Body of pancreas (tissue), 4 donors: Measurements from ENCODE around the gene INSYN2B. TPM values are rescaled to one million over a fixed set of nuclear protein-coding genes. Genes with fewer than 3 reads are reported as not detected.

Experiments
- ATAC-seq: fragments of 150-250 bp; one replicate; pipeline ENCODE4 v1.9.1; 2016
- DNase-seq, 4 donors: peaks; one replicate each; pipeline ENCODE4 v3.0.0-alpha.2; 2019
- H3K27ac ChIP-seq, 4 donors: fragments of 200-600 bp; sonication (generic); 1 replicate in 3 of 4; 2 replicates in 1 of 4; pipeline versions ENCODE4 v1.5.1 to v1.6.1; 2016 to 2019; ENCODE audit warnings: mild to moderate bottlenecking in 1 of 4, mixed read lengths in 1 of 4, moderate library complexity in 1 of 4
- H3K27me3 ChIP-seq, 2 donors: fragments of 200-600 bp; sonication (generic); one replicate each; pipeline ENCODE4 v1.6.0; 2016; ENCODE audit warnings: mild to moderate bottlenecking in 1 of 2
- H3K36me3 ChIP-seq, 2 donors: fragments of 200-600 bp; sonication (generic); replicated peaks in 1 of 2; 2 replicates each; pipeline ENCODE4 v1.5.1; 2016; ENCODE audit warnings: low read depth in 2 of 2; ENCODE audit not compliant: insufficient read depth in 1 of 2
- H3K4me1 ChIP-seq: fragments of 200-600 bp; sonication (generic); one replicate; pipeline ENCODE4 v1.6.0; 2016
- H3K4me3 ChIP-seq, 2 donors: fragments of 200-600 bp; sonication (generic); 1 replicate in 1 of 2; 2 replicates in 1 of 2; pipeline ENCODE4 v1.5.1; 2016 to 2019
- H3K9me3 ChIP-seq, 3 donors: fragments of 200-600 bp; sonication (generic); 1 replicate in 2 of 3; 2 replicates in 1 of 3; pipeline ENCODE4 v1.5.1; 2016
- POLR2A ChIP-seq, 3 donors: fragments of 450-650 bp; IDR thresholded peaks; one replicate each; pipeline ENCODE4 v1.6.1; 2016; ENCODE audit warnings: antibody characterized with exemption in 3 of 3, mild to moderate bottlenecking in 2 of 3
- WGBS, 2 donors: methylation state at CpG; one replicate each; pipeline ENCODE4 v1.1.5; 2017; 5-methylcytosine and 5-hydroxymethylcytosine counted together
- intact Hi-C: fragments of 100-400 bp; cut with DNase I; formaldehyde crosslinking; loops from one replicate; pipeline ENCODE4 v1.15.1; 2023
- total RNA-seq, 2 donors: library from RNA; depleted of rRNA; stranded (reverse); fragments of >200 nt; gene quantifications; one replicate each; pipeline ENCODE4 v1.1.0, GENCODE V29; 2016
- TF ChIP-seq, protein P1 (sequence below), 7 experiments: fragments of 450-650 bp in 4 of 7; fragments of 200-600 bp in 3 of 7; sonication (generic) in 3 of 7; IDR thresholded peaks; one replicate each; pipeline ENCODE4 v1.5.1; 2016 to 2019; ENCODE audit warnings: antibody characterized with exemption in 7 of 7

INSYN2B gene
- total RNA-seq, 2 donors from 2014 or later = not detected

DNA sequence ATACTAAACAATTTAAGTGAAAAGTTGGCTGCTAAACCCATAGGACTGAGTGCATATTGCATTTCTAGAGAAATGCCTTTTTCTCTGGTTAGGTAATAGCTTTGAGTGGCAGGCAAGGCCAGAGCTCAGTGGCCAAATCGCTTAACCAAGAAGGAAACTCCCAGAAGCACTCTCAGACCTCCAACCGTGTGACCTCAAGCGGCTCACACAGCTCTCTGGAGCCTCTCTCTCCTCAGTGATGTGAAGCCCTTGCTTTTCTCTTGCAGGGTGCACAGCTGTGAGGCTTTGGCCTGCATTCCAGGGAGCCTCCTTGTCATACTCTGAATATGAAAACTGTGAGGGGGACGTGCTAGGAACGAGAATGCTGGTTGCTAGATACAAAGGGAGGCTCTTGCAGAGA, 106.7 kb downstream of the INSYN2B start:
- Histone ChIP-seq H3K36me3 (no peaks in the 10 kb centered on the region), H3K9me3 (no peaks in the 10 kb centered on the region), H3K4me3 (no peak overlapping the region), H3K27ac (no peak overlapping the region), H3K4me1 (no peaks in the 10 kb centered on the region), H3K27me3 (no peaks in the 10 kb centered on the region)
- TF ChIP-seq, protein P1, sequence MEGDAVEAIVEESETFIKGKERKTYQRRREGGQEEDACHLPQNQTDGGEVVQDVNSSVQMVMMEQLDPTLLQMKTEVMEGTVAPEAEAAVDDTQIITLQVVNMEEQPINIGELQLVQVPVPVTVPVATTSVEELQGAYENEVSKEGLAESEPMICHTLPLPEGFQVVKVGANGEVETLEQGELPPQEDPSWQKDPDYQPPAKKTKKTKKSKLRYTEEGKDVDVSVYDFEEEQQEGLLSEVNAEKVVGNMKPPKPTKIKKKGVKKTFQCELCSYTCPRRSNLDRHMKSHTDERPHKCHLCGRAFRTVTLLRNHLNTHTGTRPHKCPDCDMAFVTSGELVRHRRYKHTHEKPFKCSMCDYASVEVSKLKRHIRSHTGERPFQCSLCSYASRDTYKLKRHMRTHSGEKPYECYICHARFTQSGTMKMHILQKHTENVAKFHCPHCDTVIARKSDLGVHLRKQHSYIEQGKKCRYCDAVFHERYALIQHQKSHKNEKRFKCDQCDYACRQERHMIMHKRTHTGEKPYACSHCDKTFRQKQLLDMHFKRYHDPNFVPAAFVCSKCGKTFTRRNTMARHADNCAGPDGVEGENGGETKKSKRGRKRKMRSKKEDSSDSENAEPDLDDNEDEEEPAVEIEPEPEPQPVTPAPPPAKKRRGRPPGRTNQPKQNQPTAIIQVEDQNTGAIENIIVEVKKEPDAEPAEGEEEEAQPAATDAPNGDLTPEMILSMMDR (IDR thresholded peaks at IDR 0.05) = no peak
- TF ChIP-seq POLR2A (IDR thresholded peaks at IDR 0.05) = no peak
- ATAC-seq = no peak
- DNase-seq = peak in 2 of 4 donors; percentile 19 to 40
- WGBS, 2 donors = 58 to 59% methylated on average over 5 of the region's 5 CpGs
- intact Hi-C loops = no loop called here

DNA sequence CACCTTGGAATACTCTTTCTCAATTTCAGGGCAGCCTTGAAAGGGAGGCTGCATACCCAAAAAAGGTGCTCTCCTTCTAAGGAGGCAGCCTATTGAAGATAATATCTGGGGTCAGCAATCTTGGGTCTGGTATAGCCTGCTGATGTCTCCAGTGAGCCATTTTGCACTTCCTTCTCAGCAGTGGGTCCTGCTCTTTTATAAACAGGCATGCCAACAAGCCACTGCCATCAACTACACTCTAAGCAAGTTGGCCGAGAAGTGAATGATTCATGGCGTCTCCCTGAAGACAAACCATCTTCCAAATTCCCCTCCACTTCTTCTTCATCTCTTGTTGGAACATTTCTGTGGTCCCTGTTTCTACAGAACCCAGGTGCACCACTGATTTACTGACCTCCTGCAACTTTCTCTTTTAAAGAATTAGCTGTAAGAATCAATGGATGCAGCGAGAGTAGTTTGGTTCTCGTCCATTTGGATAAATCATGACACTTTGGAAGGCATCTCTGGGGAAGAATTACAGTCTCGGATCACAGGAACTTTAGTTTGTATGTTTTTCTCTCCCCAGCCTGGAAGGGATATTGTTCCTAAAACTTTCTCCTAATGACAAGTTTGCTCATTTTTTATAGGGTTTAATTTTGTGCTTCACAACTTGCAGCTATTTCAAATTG, 108.3 kb downstream of the INSYN2B start:
- Histone ChIP-seq H3K36me3 (no peaks in the 10 kb centered on the region), H3K4me1 (no peaks in the 10 kb centered on the region), H3K27me3 (no peaks in the 10 kb centered on the region), H3K27ac (no peak overlapping the region), H3K9me3 (no peaks in the 10 kb centered on the region), H3K4me3 (no peak overlapping the region)
- intact Hi-C loops = no loop called here
- ATAC-seq = no peak
- WGBS, 2 donors = 79 to 83% methylated on average over 5 of the region's 5 CpGs
- TF ChIP-seq, protein P1 (IDR thresholded peaks at IDR 0.05) = no peak
- TF ChIP-seq POLR2A (IDR thresholded peaks at IDR 0.05) = no peak
- DNase-seq = no peak

DNA sequence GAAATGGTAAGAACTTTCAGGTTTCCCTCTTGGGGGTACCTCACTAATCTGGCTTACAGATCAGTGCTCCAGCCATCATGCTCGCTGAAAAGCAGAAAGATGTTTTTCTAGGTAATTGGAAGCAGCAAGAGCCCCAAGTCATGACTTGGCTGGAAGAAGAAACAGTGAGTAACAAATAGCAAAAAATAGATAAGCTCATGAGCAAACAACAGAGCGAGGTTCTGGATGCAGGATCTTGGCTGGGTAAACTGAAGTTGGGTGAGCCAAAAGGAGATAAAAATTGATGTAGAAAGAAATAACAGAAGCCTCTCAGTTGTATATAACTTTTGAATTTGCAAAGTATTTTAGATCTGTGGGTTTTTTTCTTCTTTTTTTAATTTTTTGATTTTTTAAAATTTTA, 110.1 kb downstream of the INSYN2B start:
- ATAC-seq (no peak), DNase-seq (no peak)
- WGBS, 2 donors = 44 to 46% methylated on average over 2 of the region's 2 CpGs
- H3K27ac ChIP-seq = no peak overlapping the region
- no peaks in the 10 kb centered on the region for H3K9me3 ChIP-seq
- TF ChIP-seq POLR2A (IDR thresholded peaks at IDR 0.05) = no peak
- TF ChIP-seq, protein P1 (IDR thresholded peaks at IDR 0.05) = no peak
- no peaks in the 10 kb centered on the region for H3K4me1 ChIP-seq
- H3K36me3 ChIP-seq = no peaks in the 10 kb centered on the region
- H3K27me3 ChIP-seq = no peaks in the 10 kb centered on the region
- intact Hi-C loops = no loop called here
- no peak overlapping the region for H3K4me3 ChIP-seq

DNA sequence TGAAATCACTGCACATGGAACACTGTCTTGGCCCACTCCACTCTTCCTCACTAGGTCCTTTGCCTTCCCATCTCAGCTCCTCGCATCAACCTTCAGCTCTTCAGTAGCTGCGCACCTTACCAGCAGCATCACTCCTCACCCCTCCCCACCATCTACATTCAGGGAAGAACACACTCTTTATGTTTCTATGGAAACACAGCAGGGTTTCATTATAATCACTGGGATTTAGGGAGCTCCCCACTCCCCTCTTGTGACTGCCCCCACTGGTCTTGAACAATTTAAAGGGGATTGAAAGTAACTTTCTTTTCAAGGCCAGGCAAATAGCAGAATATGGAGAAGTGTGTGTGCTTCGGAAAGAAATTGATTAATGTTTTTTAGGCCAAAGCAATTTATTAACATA, 111.2 kb downstream of the INSYN2B start:
- no peaks in the 10 kb centered on the region for H3K36me3 ChIP-seq
- no peaks in the 10 kb centered on the region for H3K27me3 ChIP-seq
- no peak overlapping the region for H3K4me3 ChIP-seq
- intact Hi-C loops = no loop called here
- DNase-seq (no peak), ATAC-seq (no peak)
- 66 to 70% methylated on average over 3 of the region's 3 CpGs for WGBS, 2 donors
- no peak overlapping the region for H3K27ac ChIP-seq
- no peaks in the 10 kb centered on the region for H3K4me1 ChIP-seq
- TF ChIP-seq, protein P1 (IDR thresholded peaks at IDR 0.05) = no peak
- no peak for TF ChIP-seq POLR2A (IDR thresholded peaks at IDR 0.05)
- H3K9me3 ChIP-seq = no peaks in the 10 kb centered on the region

DNA sequence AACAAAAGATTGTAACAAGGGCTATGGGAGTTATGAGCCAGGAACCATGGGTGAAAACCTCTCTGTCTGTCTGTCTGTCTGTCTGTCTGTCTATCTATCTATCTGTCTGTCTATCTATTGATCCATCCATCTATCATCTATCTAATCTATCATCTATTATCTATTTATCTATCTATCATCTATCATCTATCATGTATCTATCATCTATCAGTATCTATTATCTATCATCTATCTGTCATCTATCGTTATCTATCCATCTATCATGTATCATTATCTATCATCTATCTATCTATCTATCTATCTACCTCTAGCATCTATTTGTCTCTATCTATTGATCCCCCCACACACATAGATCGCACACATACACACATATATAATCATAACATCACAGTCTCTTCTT, 112.9 kb downstream of the INSYN2B start:
- Histone ChIP-seq H3K27ac (no peak overlapping the region), H3K27me3 (no peaks in the 10 kb centered on the region), H3K36me3 (no peaks in the 10 kb centered on the region), H3K4me3 (no peak overlapping the region), H3K4me1 (no peaks in the 10 kb centered on the region), H3K9me3 (no peaks in the 10 kb centered on the region)
- DNase-seq = no peak
- WGBS, 2 donors = 60 to 75% methylated on average over 2 of the region's 2 CpGs
- no peak for ATAC-seq
- intact Hi-C loops = no loop called here
- TF ChIP-seq, protein P1 (IDR thresholded peaks at IDR 0.05) = no peak
- TF ChIP-seq POLR2A (IDR thresholded peaks at IDR 0.05) = no peak
